Hepatocyte (in vitro differentiated cells): ENCODE results near the gene KCNQ2. TPM values are rescaled to one million over a fixed set of nuclear protein-coding genes. Genes with fewer than 3 reads are reported as not detected.

ENCODE experiments used
- DNase-seq: peaks from one replicate; pipeline ENCODE4 v3.0.0-alpha.2; 2016; ENCODE audit warnings: low spot score
- H2AFZ ChIP-seq: fragments of 200-600 bp; sonication (generic); 2 replicates; pipeline ENCODE4 v1.6.0; 2016; ENCODE audit warnings: antibody characterized with exemption, mild to moderate bottlenecking
- H3K27ac ChIP-seq: fragments of 200-600 bp; sonication (generic); 2 replicates; pipeline ENCODE4 v1.5.1; 2016; ENCODE audit warnings: mild to moderate bottlenecking
- H3K27me3 ChIP-seq: fragments of 200-600 bp; sonication (generic); 2 replicates; pipeline ENCODE4 v1.6.1; 2016
- H3K36me3 ChIP-seq: fragments of 200-600 bp; sonication (generic); replicated peaks from 2 replicates; pipeline ENCODE4 v1.5.1; 2016; ENCODE audit warnings: low read depth; ENCODE audit not compliant: insufficient read depth
- H3K4me1 ChIP-seq: fragments of 200-600 bp; sonication (generic); 2 replicates; pipeline ENCODE4 v1.5.1; 2016; ENCODE audit warnings: mild to moderate bottlenecking, moderate library complexity; ENCODE audit not compliant: insufficient read depth
- H3K4me2 ChIP-seq: fragments of 200-600 bp; sonication (generic); 2 replicates; pipeline ENCODE4 v1.6.0; 2016
- H3K4me3 ChIP-seq: fragments of 200-600 bp; sonication (generic); 2 replicates; pipeline ENCODE4 v1.5.1; 2016; ENCODE audit warnings: mild to moderate bottlenecking
- H3K79me2 ChIP-seq: fragments of 200-600 bp; sonication (generic); 2 replicates; pipeline ENCODE4 v1.6.0; 2017; ENCODE audit warnings: mild to moderate bottlenecking
- H3K9me2 ChIP-seq: fragments of 200-600 bp; sonication (generic); replicated peaks from 2 replicates; pipeline ENCODE4 v1.6.0; 2017; ENCODE audit warnings: mild to moderate bottlenecking; ENCODE audit not compliant: insufficient read depth
- H3K9me3 ChIP-seq: fragments of 200-600 bp; sonication (generic); 2 replicates; pipeline ENCODE4 v1.5.1; 2016; ENCODE audit warnings: low read depth, mild to moderate bottlenecking
- H4K20me1 ChIP-seq: fragments of 200-600 bp; sonication (generic); 2 replicates; pipeline ENCODE4 v1.6.0; 2016; ENCODE audit warnings: mild to moderate bottlenecking; ENCODE audit not compliant: insufficient read depth, poor library complexity, severe bottlenecking
- EZH2 ChIP-seq: fragments of 200-600 bp; sonication (generic); IDR thresholded peaks from 2 replicates; pipeline ENCODE4 v1.6.1; 2016; ENCODE audit warnings: antibody characterized with exemption, mild to moderate bottlenecking, borderline replicate concordance
- EZH2phosphoT487 ChIP-seq: fragments of 200-600 bp; sonication (generic); IDR thresholded peaks from one replicate; pipeline ENCODE4 v1.6.1; 2018; ENCODE audit warnings: antibody characterized with exemption, mild to moderate bottlenecking, low read depth, moderate library complexity; ENCODE audit not compliant: unreplicated experiment, severe bottlenecking
- WGBS: methylation state at CpG from one replicate; pipeline ENCODE4 v1.1.6; 2016; ENCODE audit warnings: low lambda C conversion rate; ENCODE audit errors: missing lambda C conversion rate; 5-methylcytosine and 5-hydroxymethylcytosine counted together
- polyA plus RNA-seq: library from polyadenylated mRNA; unstranded; fragments of >200 nt; fragmentation: Nextera tagmentation; extraction: Ambion mirVana; gene quantifications from 2 replicates; pipeline ENCODE4 v1.2.1, GENCODE V29; 2016
- total RNA-seq: library from RNA; depleted of rRNA; stranded (reverse); fragments of >200 nt; gene quantifications from 2 replicates; pipeline ENCODE4 v1.2.3, GENCODE V29; 2014
- TF ChIP-seq, protein P1 (sequence below): fragments of 200-600 bp; sonication (generic); IDR thresholded peaks from 2 replicates; pipeline ENCODE4 v1.5.1; 2016; ENCODE audit warnings: antibody characterized with exemption, mild to moderate bottlenecking; ENCODE audit not compliant: poor library complexity

Gene KCNQ2
- total and polyA plus RNA-seq, 2 experiments from 2014 or later: 3.5 to 5.4 TPM

DNA sequence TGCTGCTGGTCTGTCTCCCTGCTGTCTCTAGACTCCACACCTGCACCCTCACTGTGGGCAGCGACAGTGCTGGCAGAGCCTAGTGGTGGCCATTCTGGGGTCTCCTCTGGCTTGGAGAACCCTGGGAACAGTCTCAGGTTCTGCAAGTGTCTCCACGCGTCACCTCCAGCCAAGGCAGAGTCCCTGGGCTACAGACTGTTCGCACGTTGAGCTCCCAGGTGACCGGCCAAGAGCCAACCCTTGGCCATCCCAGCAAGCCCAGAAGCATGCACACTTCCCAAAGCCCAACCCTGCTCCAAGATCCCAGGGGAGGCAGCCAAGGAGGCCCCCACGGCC is 21.6 kb upstream of the KCNQ2 start:
- no peak for DNase-seq
- Histone ChIP-seq H3K79me2 (no peaks in the 10 kb centered on the region), H3K36me3 (no peaks in the 10 kb centered on the region), H3K4me3 (no peak overlapping the region), H3K4me1 (peaks cover 8% of the 10 kb centered on the region), H2AFZ (no peak overlapping the region), H4K20me1 (no peaks in the 10 kb centered on the region), H3K4me2 (no peak overlapping the region), H3K9me3 (no peaks in the 10 kb centered on the region), H3K27me3 (peaks cover 17% of the 10 kb centered on the region), H3K9me2 (no peaks in the 10 kb centered on the region), H3K27ac (no peak overlapping the region)
- TF ChIP-seq EZH2phosphoT487: no peak
- WGBS: 93% methylated on average over 7 of the region's 7 CpGs

DNA sequence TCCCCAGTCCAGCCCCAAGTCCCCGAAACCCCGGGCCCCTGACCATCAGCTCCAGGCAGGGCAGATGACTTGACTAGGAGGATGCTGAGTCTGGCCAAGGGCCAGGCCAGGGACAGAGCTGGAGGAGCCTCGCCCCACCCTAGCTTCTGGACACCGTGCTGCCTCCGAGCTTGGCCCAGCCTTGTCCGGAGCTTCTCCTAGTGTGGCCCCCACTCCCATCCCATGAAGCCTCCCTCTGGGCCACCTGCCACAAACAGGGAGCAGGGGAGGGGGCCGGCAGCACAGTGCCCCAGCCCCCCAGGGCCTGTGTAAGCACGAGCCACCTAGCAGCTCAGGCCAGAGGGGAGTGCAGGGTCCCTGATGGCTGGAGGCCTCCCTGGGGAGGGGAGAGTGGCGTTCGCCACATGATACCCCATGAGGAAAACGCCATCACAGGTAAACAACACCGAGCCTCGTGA is 21.1 kb upstream of the KCNQ2 start:
- Histone ChIP-seq H2AFZ (no peak overlapping the region), H3K4me2 (no peak overlapping the region), H3K9me3 (no peaks in the 10 kb centered on the region), H3K79me2 (no peaks in the 10 kb centered on the region), H3K27ac (no peak overlapping the region), H3K4me3 (no peak overlapping the region), H3K36me3 (no peaks in the 10 kb centered on the region), H4K20me1 (no peaks in the 10 kb centered on the region), H3K27me3 (peaks cover 21% of the 10 kb centered on the region), H3K9me2 (no peaks in the 10 kb centered on the region), H3K4me1 (peaks cover 7% of the 10 kb centered on the region)
- WGBS: 78% methylated on average over 13 of the region's 13 CpGs
- DNase-seq: no peak
- TF ChIP-seq EZH2 (no peak), EZH2phosphoT487 (no peak)
- TF ChIP-seq, protein P1, sequence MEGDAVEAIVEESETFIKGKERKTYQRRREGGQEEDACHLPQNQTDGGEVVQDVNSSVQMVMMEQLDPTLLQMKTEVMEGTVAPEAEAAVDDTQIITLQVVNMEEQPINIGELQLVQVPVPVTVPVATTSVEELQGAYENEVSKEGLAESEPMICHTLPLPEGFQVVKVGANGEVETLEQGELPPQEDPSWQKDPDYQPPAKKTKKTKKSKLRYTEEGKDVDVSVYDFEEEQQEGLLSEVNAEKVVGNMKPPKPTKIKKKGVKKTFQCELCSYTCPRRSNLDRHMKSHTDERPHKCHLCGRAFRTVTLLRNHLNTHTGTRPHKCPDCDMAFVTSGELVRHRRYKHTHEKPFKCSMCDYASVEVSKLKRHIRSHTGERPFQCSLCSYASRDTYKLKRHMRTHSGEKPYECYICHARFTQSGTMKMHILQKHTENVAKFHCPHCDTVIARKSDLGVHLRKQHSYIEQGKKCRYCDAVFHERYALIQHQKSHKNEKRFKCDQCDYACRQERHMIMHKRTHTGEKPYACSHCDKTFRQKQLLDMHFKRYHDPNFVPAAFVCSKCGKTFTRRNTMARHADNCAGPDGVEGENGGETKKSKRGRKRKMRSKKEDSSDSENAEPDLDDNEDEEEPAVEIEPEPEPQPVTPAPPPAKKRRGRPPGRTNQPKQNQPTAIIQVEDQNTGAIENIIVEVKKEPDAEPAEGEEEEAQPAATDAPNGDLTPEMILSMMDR: no peak

DNA sequence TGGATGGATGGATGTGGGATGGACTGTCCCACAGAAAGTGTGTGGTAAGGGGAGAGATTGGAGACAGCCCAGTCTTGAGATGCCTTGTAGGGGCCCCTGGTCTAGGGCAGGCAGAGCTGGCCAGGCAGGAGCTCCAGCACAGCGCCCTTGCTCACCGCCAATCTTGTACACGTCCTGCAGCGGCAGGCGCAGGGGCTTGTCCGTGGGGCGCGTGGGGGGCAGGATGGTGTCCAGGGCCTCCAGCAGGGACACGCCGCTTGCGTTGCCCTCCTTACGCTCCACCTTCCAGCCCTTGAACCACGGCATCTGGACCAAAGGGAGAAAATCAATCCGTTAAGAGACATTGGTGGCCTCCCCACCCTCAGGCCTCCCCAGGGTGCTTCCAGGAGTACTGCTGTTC is 20.5 kb upstream of the KCNQ2 start:
- WGBS: over 99% methylated on average over 13 of the region's 14 CpGs
- no peaks in the 10 kb centered on the region for H3K79me2 ChIP-seq
- H3K36me3 ChIP-seq: no peaks in the 10 kb centered on the region
- H3K9me2 ChIP-seq: no peaks in the 10 kb centered on the region
- H3K4me3 ChIP-seq: no peak overlapping the region
- peaks cover 21% of the 10 kb centered on the region for H3K27me3 ChIP-seq
- no peaks in the 10 kb centered on the region for H3K9me3 ChIP-seq
- peaks cover 1% of the 10 kb centered on the region for H3K4me1 ChIP-seq
- H3K4me2 ChIP-seq: no peak overlapping the region
- no peak for DNase-seq
- TF ChIP-seq EZH2phosphoT487 (no peak), EZH2 (no peak)
- TF ChIP-seq, protein P1: no peak
- H3K27ac ChIP-seq: no peak overlapping the region
- no peaks in the 10 kb centered on the region for H4K20me1 ChIP-seq
- no peak overlapping the region for H2AFZ ChIP-seq

DNA sequence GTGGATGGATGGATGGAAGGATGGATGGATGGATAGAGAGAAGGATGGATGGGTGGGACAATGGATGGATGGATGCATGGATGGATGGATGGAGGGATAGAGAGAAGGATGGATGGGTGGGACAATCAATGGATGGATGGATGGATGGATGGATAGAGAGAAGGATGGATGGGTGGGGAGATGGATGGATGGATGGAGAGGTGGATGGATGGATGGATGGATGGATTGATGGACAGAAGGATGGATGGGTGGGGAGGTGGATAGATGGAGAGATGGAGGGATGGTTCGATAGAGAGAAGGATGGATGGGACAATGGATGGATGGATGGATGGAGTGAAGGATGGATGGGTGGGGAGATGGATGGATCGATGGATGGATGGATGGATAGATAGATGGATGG is 20.1 kb upstream of the KCNQ2 start:
- Histone ChIP-seq H3K9me3 (no peaks in the 10 kb centered on the region), H3K4me1 (no peaks in the 10 kb centered on the region), H3K9me2 (no peaks in the 10 kb centered on the region), H3K79me2 (no peaks in the 10 kb centered on the region), H4K20me1 (no peaks in the 10 kb centered on the region), H3K36me3 (no peaks in the 10 kb centered on the region), H3K4me2 (no peak overlapping the region), H3K4me3 (no peak overlapping the region), H2AFZ (no peak overlapping the region), H3K27me3 (peaks cover 21% of the 10 kb centered on the region), H3K27ac (no peak overlapping the region)
- WGBS: 94% methylated on average over 2 of the region's 2 CpGs
- no peak for DNase-seq
- TF ChIP-seq EZH2: no peak
- TF ChIP-seq EZH2phosphoT487: no peak
